Stimulated activated CD4-positive, alpha-beta T cell treated with anti-CD3 and anti-CD28 coated beads, Interleukin-1b, Interleukin-23, amount 100 ng/mL, for 1 hour (primary cell): ENCODE data around the gene MT1B.
"Not testable (repeated sequence)": the region's sequence is repeated elsewhere in the genome, so short reads cannot be mapped to it uniquely, and the experiment has no call there.

Source experiments
- DNase-seq, 2 donors: peaks; one replicate each; pipeline ENCODE4 v3.0.0-alpha.2; 2020; ENCODE audit warnings: low read depth in 2 of 2

MT1B gene

GRCh38 chr16:56637814-56638750, 13.6 kb upstream of the MT1B start, which contains the start of gene MT1A:
Gene MT1A, plus strand, starts transcription at chr16:56638666. Its CDS starts 73 bp downstream, at chr16:56638739.
- DNase-seq, result no peak

- DNase-seq, result no peak
These were observed 12.6 kb upstream of the MT1B start for GRCh38 chr16:56639045-56639444.

- no peak for DNase-seq
These were observed 11.6 kb upstream of the MT1B start for GRCh38 chr16:56640076-56640475.

- no peak for DNase-seq
These were observed 10.5 kb upstream of the MT1B start for GRCh38 chr16:56641166-56641565.

- peak; percentile 29 to 45 for DNase-seq
These were observed 8.5 kb upstream of the MT1B start for GRCh38 chr16:56643080-56643778.

GRCh38 chr16:56643833-56644232, 7.9 kb upstream of the MT1B start:
- DNase-seq, result no peak

- DNase-seq, result no peak
These were observed 6.4 kb upstream of the MT1B start for GRCh38 chr16:56645311-56645710.

GRCh38 chr16:56645838-56646237, 5.8 kb upstream of the MT1B start:
- DNase-seq, result no peak

GRCh38 chr16:56647641-56648431, 3.9 kb upstream of the MT1B start:
- DNase-seq, result no peak

- no peak for DNase-seq
These were observed 2.4 kb upstream of the MT1B start for GRCh38 chr16:56649271-56649670.

GRCh38 chr16:56649820-56650219, 1.9 kb upstream of the MT1B start:
- no peak for DNase-seq

- DNase-seq, result no peak
These were observed 914 bp downstream of the MT1B start for GRCh38 chr16:56652600-56652999.

- no peak for DNase-seq
These were observed 1.5 kb downstream of the MT1B start for GRCh38 chr16:56653218-56653617.

GRCh38 chr16:56657555-56658326, 6.1 kb downstream of the MT1B start, which contains the start of gene MT1F:
Gene MT1F, plus strand, starts transcription at chr16:56657959. Its CDS starts 100 bp downstream, at chr16:56658059.
- DNase-seq, result peak; percentile 19 to 57

- DNase-seq, result no peak
These were observed 6.7 kb downstream of the MT1B start for GRCh38 chr16:56658327-56658875.

GRCh38 chr16:56662357-56663354, 11.0 kb downstream of the MT1B start:
- no peak for DNase-seq

- DNase-seq, result no peak
These were observed 12.8 kb downstream of the MT1B start for GRCh38 chr16:56664506-56664905.

- not testable (repeated sequence) for DNase-seq
These were observed 13.9 kb downstream of the MT1B start for GRCh38 chr16:56665286-56666261.
